ENCODE results near the gene SDK1. TPM values are rescaled to one million over a fixed set of nuclear protein-coding genes. Genes with fewer than 3 reads are reported as not detected.

Gene SDK1
- total RNA-seq, 4 donors from 2014 or later: 2.5 to 12.9 (median 6.1) TPM

DNA sequence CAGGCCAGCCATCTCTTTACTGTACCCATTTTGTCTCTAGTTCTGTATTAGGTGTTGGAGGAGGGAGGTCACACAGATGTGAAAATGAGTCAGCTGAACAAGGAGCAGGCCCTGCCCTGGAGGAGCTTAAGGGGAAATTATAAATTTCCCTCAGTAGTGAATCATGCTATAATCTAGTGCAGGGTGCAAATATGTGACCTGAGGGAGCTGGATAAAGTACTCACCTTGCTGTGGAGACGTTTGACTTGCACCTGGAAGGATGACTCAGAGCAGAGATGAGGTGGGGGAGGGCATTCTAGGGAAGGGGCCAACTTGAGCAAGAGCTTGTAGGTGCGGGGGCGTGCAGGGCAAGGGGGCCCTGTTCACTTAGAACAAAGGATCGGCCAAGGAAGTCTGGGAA, 610.6 kb downstream of the SDK1 start:
- Histone ChIP-seq H3K4me3 (no peak overlapping the region), H3K9me3 (no peaks in the 10 kb centered on the region), H3K36me3 (no peaks in the 10 kb centered on the region), H3K27me3 (peaks cover 6% of the 10 kb centered on the region), H3K27ac (no peak overlapping the region), H3K4me1 (no peaks in the 10 kb centered on the region)
- DNase-seq (ENCODE audit: low spot score in 2 of 2): no peak
- 56% methylated on average over 4 of the region's 4 CpGs for WGBS
- no peak for TF ChIP-seq POLR2AphosphoS5 (IDR thresholded peaks at IDR 0.05)
- TF ChIP-seq EP300 (IDR thresholded peaks at IDR 0.05): no peak
- TF ChIP-seq, protein P1, sequence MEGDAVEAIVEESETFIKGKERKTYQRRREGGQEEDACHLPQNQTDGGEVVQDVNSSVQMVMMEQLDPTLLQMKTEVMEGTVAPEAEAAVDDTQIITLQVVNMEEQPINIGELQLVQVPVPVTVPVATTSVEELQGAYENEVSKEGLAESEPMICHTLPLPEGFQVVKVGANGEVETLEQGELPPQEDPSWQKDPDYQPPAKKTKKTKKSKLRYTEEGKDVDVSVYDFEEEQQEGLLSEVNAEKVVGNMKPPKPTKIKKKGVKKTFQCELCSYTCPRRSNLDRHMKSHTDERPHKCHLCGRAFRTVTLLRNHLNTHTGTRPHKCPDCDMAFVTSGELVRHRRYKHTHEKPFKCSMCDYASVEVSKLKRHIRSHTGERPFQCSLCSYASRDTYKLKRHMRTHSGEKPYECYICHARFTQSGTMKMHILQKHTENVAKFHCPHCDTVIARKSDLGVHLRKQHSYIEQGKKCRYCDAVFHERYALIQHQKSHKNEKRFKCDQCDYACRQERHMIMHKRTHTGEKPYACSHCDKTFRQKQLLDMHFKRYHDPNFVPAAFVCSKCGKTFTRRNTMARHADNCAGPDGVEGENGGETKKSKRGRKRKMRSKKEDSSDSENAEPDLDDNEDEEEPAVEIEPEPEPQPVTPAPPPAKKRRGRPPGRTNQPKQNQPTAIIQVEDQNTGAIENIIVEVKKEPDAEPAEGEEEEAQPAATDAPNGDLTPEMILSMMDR (IDR thresholded peaks at IDR 0.05): no peak
- TF ChIP-seq POLR2A (IDR thresholded peaks at IDR 0.05): no peak

DNA sequence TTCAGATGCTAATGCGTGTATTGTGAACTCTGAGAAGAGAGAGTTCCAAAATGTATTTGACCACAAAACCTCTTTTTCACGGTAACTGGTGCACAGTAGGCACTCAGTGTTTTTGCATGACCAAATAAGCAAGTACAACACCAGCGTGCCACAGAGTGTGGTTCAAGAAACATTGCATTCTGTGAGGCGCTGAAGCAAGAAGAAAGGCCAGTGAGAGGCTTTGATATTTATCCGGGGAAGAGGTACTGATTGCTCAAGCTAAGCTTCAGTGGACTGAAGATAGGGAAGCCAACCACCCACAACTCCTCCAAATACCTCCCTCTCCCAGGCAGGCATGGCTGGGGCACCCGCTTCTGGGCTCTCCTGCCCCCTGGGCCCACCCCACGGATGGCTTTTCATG, 611.2 kb downstream of the SDK1 start:
- no peak for DNase-seq (ENCODE audit: low spot score in 2 of 2)
- Histone ChIP-seq H3K9me3 (no peaks in the 10 kb centered on the region), H3K4me3 (no peak overlapping the region), H3K27ac (no peak overlapping the region), H3K4me1 (no peaks in the 10 kb centered on the region), H3K27me3 (peaks cover 6% of the 10 kb centered on the region), H3K36me3 (no peaks in the 10 kb centered on the region)
- no peak for TF ChIP-seq POLR2AphosphoS5 (IDR thresholded peaks at IDR 0.05)
- TF ChIP-seq, protein P1 (IDR thresholded peaks at IDR 0.05): no peak
- TF ChIP-seq POLR2A (IDR thresholded peaks at IDR 0.05): no peak
- no peak for TF ChIP-seq EP300 (IDR thresholded peaks at IDR 0.05)
- WGBS: 88% methylated on average over 7 of the region's 7 CpGs

DNA sequence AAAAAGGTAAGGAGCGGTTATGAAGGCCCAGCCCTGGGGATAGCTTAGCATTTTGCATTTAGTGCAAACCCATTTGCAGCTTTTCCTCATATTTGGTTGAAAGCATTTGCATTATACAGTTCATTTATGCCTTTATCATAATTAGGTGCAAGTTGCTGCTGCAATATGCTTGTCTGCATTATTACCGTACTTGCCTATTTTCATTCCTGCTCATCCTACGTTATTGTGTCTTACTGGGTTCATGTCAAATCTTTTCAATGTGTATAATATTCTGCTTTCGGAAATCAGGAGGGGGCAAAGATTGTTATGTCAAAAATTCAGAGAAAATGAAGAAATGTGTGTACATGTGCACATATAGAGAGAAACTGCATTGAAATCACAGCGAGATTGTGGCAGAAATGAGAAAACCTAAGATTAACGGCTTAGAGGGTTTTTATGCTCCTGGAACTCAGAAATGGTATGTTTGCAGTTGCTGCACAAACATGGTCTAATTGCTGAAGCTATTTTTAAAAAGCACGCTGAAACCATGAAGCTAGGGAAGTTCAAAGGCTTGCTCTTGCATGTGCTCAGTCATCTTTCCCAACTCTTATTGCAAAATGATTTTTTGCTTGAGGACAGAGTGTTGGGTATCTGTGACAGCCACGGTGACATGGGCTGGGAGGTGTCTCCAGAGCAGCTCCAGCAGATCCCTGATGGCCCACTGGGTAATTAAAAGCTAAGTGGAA, 613.2 kb downstream of the SDK1 start:
- H3K27me3 ChIP-seq: peaks cover 6% of the 10 kb centered on the region
- H3K36me3 ChIP-seq: no peaks in the 10 kb centered on the region
- 67% methylated on average over 8 of the region's 8 CpGs for WGBS
- DNase-seq (ENCODE audit: low spot score in 2 of 2): no peak
- no peak overlapping the region for H3K4me3 ChIP-seq
- TF ChIP-seq, protein P1 (IDR thresholded peaks at IDR 0.05): no peak
- no peaks in the 10 kb centered on the region for H3K9me3 ChIP-seq
- no peaks in the 10 kb centered on the region for H3K4me1 ChIP-seq
- no peak overlapping the region for H3K27ac ChIP-seq

DNA sequence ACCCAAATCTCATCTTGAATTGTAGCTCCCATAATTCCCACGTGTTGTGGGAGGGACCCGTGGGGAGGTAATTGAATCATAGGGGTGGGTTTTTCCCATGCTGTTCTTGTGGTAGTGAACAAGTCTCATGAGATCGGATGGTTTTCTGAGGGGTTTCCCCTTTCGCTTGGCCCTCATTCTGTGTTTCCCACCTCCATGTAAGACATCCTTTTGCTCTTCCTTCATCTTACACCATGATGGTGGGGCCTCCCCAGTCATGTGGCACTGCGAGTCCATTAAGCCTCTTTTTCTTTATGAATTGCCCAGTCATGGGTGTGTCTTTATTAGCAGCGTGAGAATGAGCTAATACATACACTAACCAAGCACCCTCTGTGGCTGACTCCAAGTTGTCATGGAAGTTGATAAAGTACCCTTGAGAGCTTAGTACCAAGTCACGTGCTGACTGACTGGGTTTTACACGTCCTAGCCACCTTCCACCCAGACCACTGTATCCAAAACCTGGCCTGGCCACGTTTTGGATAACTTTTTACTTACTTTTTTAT, 614.4 kb downstream of the SDK1 start:
- DNase-seq (ENCODE audit: low spot score in 2 of 2): no peak
- WGBS: 80% methylated on average over 9 of the region's 9 CpGs
- no peaks in the 10 kb centered on the region for H3K9me3 ChIP-seq

DNA sequence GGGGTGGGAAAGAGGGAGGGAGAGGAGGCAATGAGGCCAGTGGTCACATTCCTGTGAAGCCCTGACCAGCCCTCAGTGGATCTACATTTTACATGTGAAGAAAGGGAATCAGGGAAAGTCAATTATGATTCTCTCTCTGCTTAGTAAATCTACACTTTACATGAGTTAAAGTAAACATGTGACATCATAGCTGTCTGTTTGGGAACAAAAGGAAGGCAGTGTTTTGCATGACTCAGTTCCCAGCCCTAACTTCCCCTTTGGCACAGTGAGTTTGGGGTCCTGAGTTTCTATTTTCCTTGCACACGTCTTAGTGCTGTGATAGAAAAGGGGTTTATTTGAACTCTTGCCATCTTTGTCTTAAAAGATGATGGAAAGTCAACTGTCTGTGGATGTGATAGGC, 615.1 kb downstream of the SDK1 start:
- Histone ChIP-seq H3K4me1 (no peaks in the 10 kb centered on the region), H3K4me3 (no peak overlapping the region), H3K9me3 (no peaks in the 10 kb centered on the region), H3K36me3 (no peaks in the 10 kb centered on the region), H3K27me3 (peaks cover 3% of the 10 kb centered on the region), H3K27ac (no peak overlapping the region)
- no peak for DNase-seq (ENCODE audit: low spot score in 2 of 2)
- TF ChIP-seq POLR2A (IDR thresholded peaks at IDR 0.05): no peak
- TF ChIP-seq EP300 (IDR thresholded peaks at IDR 0.05): no peak
- TF ChIP-seq, protein P1 (IDR thresholded peaks at IDR 0.05): no peak
- TF ChIP-seq POLR2AphosphoS5 (IDR thresholded peaks at IDR 0.05): no peak
- 68% methylated on average over 1 of the region's 1 CpG for WGBS

More for the DNA sequence above, 614.4 kb downstream of the SDK1 start:
- no peaks in the 10 kb centered on the region for H3K36me3 ChIP-seq
- no peak overlapping the region for H3K27ac ChIP-seq
- peaks cover 3% of the 10 kb centered on the region for H3K27me3 ChIP-seq
- no peak overlapping the region for H3K4me3 ChIP-seq
- TF ChIP-seq POLR2A (IDR thresholded peaks at IDR 0.05) (no peak), EP300 (IDR thresholded peaks at IDR 0.05) (no peak), POLR2AphosphoS5 (IDR thresholded peaks at IDR 0.05) (no peak)
- TF ChIP-seq, protein P1 (IDR thresholded peaks at IDR 0.05): no peak
- no peaks in the 10 kb centered on the region for H3K4me1 ChIP-seq
